PFSK-1 (cell line): ENCODE results near the gene NUP62CL.

Source experiments
- POLR2AphosphoS5 ChIP-seq: IDR thresholded peaks from 2 replicates; pipeline ENCODE4 v1.6.1; 2012; ENCODE audit warnings: low read depth, mild to moderate bottlenecking, control low read depth, low read length, moderate library complexity
- TAF1 ChIP-seq: IDR thresholded peaks from 2 replicates; pipeline ENCODE4 v1.6.1; 2012; ENCODE audit warnings: low read length, control low read depth, borderline replicate concordance; ENCODE audit not compliant: insufficient read depth
- TF ChIP-seq, protein P1 (sequence below), 2 experiments: IDR thresholded peaks; 2 replicates each; pipeline versions ENCODE4 v1.6.1 to v1.8.0; 2011 to 2012; ENCODE audit warnings: low read depth in 2 of 2, low read length in 2 of 2, control low read depth in 1 of 2, inconsistent platforms in 1 of 2, mild to moderate bottlenecking in 1 of 2, moderate library complexity in 1 of 2; ENCODE audit not compliant: insufficient read depth in 1 of 2

GRCh38 chrX:107123750-107124149 is 82.5 kb downstream of the NUP62CL start:
- TF ChIP-seq TAF1 (no peak), POLR2AphosphoS5 (no peak)
- TF ChIP-seq, protein P1, sequence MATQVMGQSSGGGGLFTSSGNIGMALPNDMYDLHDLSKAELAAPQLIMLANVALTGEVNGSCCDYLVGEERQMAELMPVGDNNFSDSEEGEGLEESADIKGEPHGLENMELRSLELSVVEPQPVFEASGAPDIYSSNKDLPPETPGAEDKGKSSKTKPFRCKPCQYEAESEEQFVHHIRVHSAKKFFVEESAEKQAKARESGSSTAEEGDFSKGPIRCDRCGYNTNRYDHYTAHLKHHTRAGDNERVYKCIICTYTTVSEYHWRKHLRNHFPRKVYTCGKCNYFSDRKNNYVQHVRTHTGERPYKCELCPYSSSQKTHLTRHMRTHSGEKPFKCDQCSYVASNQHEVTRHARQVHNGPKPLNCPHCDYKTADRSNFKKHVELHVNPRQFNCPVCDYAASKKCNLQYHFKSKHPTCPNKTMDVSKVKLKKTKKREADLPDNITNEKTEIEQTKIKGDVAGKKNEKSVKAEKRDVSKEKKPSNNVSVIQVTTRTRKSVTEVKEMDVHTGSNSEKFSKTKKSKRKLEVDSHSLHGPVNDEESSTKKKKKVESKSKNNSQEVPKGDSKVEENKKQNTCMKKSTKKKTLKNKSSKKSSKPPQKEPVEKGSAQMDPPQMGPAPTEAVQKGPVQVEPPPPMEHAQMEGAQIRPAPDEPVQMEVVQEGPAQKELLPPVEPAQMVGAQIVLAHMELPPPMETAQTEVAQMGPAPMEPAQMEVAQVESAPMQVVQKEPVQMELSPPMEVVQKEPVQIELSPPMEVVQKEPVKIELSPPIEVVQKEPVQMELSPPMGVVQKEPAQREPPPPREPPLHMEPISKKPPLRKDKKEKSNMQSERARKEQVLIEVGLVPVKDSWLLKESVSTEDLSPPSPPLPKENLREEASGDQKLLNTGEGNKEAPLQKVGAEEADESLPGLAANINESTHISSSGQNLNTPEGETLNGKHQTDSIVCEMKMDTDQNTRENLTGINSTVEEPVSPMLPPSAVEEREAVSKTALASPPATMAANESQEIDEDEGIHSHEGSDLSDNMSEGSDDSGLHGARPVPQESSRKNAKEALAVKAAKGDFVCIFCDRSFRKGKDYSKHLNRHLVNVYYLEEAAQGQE (IDR thresholded peaks at IDR 0.05; ENCODE audit: insufficient read depth in 1 of 2, low read depth in 2 of 2, low read length in 2 of 2): no peak
